Peyer's patch (tissue), 4 donors: ENCODE measurements around the gene AFF2. TPM values are rescaled to one million over a fixed set of nuclear protein-coding genes. Genes with fewer than 3 reads are reported as not detected.

Experiments
- DNase-seq, 3 donors: peaks; one replicate each; pipeline ENCODE4 v3.0.0-alpha.2; 2017 to 2019
- H3K27ac ChIP-seq, 4 donors: fragments of 200-600 bp; sonication (generic); one replicate each; pipeline ENCODE4 v1.5.1; 2016 to 2019
- H3K27me3 ChIP-seq, 2 donors: fragments of 200-600 bp; sonication (generic); one replicate each; pipeline ENCODE4 v1.5.1; 2019
- H3K36me3 ChIP-seq, 3 donors: fragments of 200-600 bp; sonication (generic); one replicate each; pipeline ENCODE4 v1.5.1; 2016 to 2019
- H3K4me1 ChIP-seq, 4 donors: fragments of 200-600 bp; sonication (generic); one replicate each; pipeline ENCODE4 v1.5.1; 2016 to 2019
- H3K4me3 ChIP-seq, 4 donors: fragments of 200-600 bp; sonication (generic); 1 replicate in 3 of 4; 2 replicates in 1 of 4; pipeline ENCODE4 v1.5.1; 2016 to 2019; ENCODE audit warnings: mild to moderate bottlenecking in 1 of 4
- H3K9me3 ChIP-seq, 4 donors: fragments of 200-600 bp; sonication (generic); one replicate each; pipeline ENCODE4 v1.5.1; 2016 to 2019; ENCODE audit warnings: mild to moderate bottlenecking in 1 of 4
- CTCF ChIP-seq, 6 experiments: fragments of 450-650 bp in 4 of 6; fragments of 200-600 bp in 2 of 6; sonication (generic) in 1 of 6; IDR thresholded peaks; one replicate each; pipeline ENCODE4 v1.5.1; 2017 to 2019; ENCODE audit warnings: antibody characterized with exemption in 6 of 6, mild to moderate bottlenecking in 3 of 6, moderate library complexity in 1 of 6
- POLR2A ChIP-seq, 2 donors: fragments of 450-650 bp; IDR thresholded peaks; one replicate each; pipeline ENCODE4 v1.5.1; 2017; ENCODE audit warnings: antibody characterized with exemption in 2 of 2, mild to moderate bottlenecking in 2 of 2, moderate library complexity in 2 of 2
- total RNA-seq, 4 donors: library from RNA; depleted of rRNA; stranded (reverse); fragments of >200 nt; gene quantifications; one replicate each; pipeline ENCODE4 v1.1.0, GENCODE V29; 2016

AFF2 gene
- total RNA-seq, 4 donors from 2014 or later = 0.18 to 2.5 (median 1.9) TPM; not detected in 1

GRCh38 chrX:148555571-148556243 lies 55.3 kb downstream of the AFF2 start:
- Histone ChIP-seq H3K27ac (no peak overlapping the region), H3K4me1 (no peaks in the 10 kb centered on the region), H3K36me3 (no peaks in the 10 kb centered on the region), H3K4me3 (no peak overlapping the region), H3K9me3 (no peaks in the 10 kb centered on the region), H3K27me3 (no peaks in the 10 kb centered on the region)
- DNase-seq = no peak
- no peak for TF ChIP-seq POLR2A (IDR thresholded peaks at IDR 0.05)
- no peak for TF ChIP-seq CTCF (IDR thresholded peaks at IDR 0.05)

GRCh38 chrX:148556498-148556897 lies 56.1 kb downstream of the AFF2 start:
- DNase-seq = no peak
- Histone ChIP-seq H3K27ac (no peak overlapping the region), H3K4me3 (no peak overlapping the region), H3K9me3 (no peaks in the 10 kb centered on the region), H3K36me3 (no peaks in the 10 kb centered on the region), H3K4me1 (no peaks in the 10 kb centered on the region), H3K27me3 (no peaks in the 10 kb centered on the region)
- TF ChIP-seq POLR2A (IDR thresholded peaks at IDR 0.05) = no peak
- no peak for TF ChIP-seq CTCF (IDR thresholded peaks at IDR 0.05)

- H3K4me1 ChIP-seq = no peaks in the 10 kb centered on the region
- no peaks in the 10 kb centered on the region for H3K27me3 ChIP-seq
- TF ChIP-seq POLR2A (IDR thresholded peaks at IDR 0.05) (no peak), CTCF (IDR thresholded peaks at IDR 0.05) (no peak)
- no peak for DNase-seq
- no peaks in the 10 kb centered on the region for H3K36me3 ChIP-seq
- no peak overlapping the region for H3K27ac ChIP-seq
- H3K9me3 ChIP-seq = no peaks in the 10 kb centered on the region
- H3K4me3 ChIP-seq = no peak overlapping the region
These were observed 62.4 kb downstream of the AFF2 start for GRCh38 chrX:148562846-148563245.

- no peak overlapping the region for H3K27ac ChIP-seq
- no peaks in the 10 kb centered on the region for H3K9me3 ChIP-seq
- DNase-seq = no peak
- no peak overlapping the region for H3K4me3 ChIP-seq
- TF ChIP-seq POLR2A (IDR thresholded peaks at IDR 0.05) (no peak), CTCF (IDR thresholded peaks at IDR 0.05) (no peak)
- H3K36me3 ChIP-seq = no peaks in the 10 kb centered on the region
- H3K4me1 ChIP-seq = no peaks in the 10 kb centered on the region
- H3K27me3 ChIP-seq = no peaks in the 10 kb centered on the region
These were observed 66.8 kb downstream of the AFF2 start for GRCh38 chrX:148567229-148567628.

- Histone ChIP-seq H3K4me3 (no peak overlapping the region), H3K27ac (no peak overlapping the region), H3K36me3 (no peaks in the 10 kb centered on the region), H3K27me3 (no peaks in the 10 kb centered on the region), H3K9me3 (no peaks in the 10 kb centered on the region), H3K4me1 (no peaks in the 10 kb centered on the region)
- no peak for DNase-seq
- no peak for TF ChIP-seq POLR2A (IDR thresholded peaks at IDR 0.05)
These were observed 67.4 kb downstream of the AFF2 start for GRCh38 chrX:148567779-148568178.

- TF ChIP-seq POLR2A (IDR thresholded peaks at IDR 0.05) (no peak), CTCF (IDR thresholded peaks at IDR 0.05) (no peak)
- no peak overlapping the region for H3K4me3 ChIP-seq
- DNase-seq = no peak
- no peaks in the 10 kb centered on the region for H3K9me3 ChIP-seq
- no peaks in the 10 kb centered on the region for H3K36me3 ChIP-seq
- no peak overlapping the region for H3K27ac ChIP-seq
- no peaks in the 10 kb centered on the region for H3K4me1 ChIP-seq
- H3K27me3 ChIP-seq = no peaks in the 10 kb centered on the region
These were observed 68.3 kb downstream of the AFF2 start for GRCh38 chrX:148568763-148569162.
